HEK293 (cell line): ENCODE results near the gene PTPRN2.

ENCODE experiments used
- CTCF ChIA-PET: fragments of 350-600 bp; formaldehyde crosslinking; extraction: SDS; loops from one replicate; lab custom pipeline; 2021; ENCODE audit warnings: antibody characterized with exemption; lab: Yijun Ruan, JAX
- POLR2A ChIA-PET: fragments of 300-600 bp; formaldehyde crosslinking; extraction: SDS; loops from one replicate; lab custom pipeline; 2020; ENCODE audit warnings: antibody characterized with exemption, inconsistent platforms; lab: Yijun Ruan, JAX
- H3K27ac ChIP-seq: fragments of 200-500 bp; sonication (Bioruptor generic); 2 replicates; pipeline ENCODE4 v1.5.1; 2014; ENCODE audit warnings: low read depth, low read length, control low read depth, inconsistent platforms; ENCODE audit errors: extremely low read depth
- H3K36me3 ChIP-seq, 2 experiments: fragments of 200-500 bp in 1 of 2; sonication (Bioruptor generic) in 1 of 2; 1 replicate in 1 of 2; 2 replicates in 1 of 2; pipeline ENCODE4 v1.5.1; 2014 to 2017; ENCODE audit warnings: inconsistent platforms in 2 of 2, low read length in 2 of 2; ENCODE audit not compliant: control insufficient read depth in 2 of 2, insufficient read depth in 1 of 2
- H3K4me1 ChIP-seq: fragments of 200-500 bp; sonication (Bioruptor generic); 2 replicates; pipeline ENCODE4 v1.5.1; 2014; ENCODE audit warnings: mild to moderate bottlenecking, low read length, inconsistent platforms; ENCODE audit not compliant: control insufficient read depth, insufficient read depth
- H3K4me3 ChIP-seq: 2 replicates; pipeline ENCODE4 v1.5.1; 2011; ENCODE audit warnings: low read depth, mild to moderate bottlenecking, control low read depth, low read length, moderate library complexity
- H3K9me3 ChIP-seq: fragments of 200-500 bp; sonication (Bioruptor generic); 2 replicates; pipeline ENCODE4 v1.5.1; 2014; ENCODE audit warnings: low read depth, low read length, inconsistent platforms; ENCODE audit not compliant: control insufficient read depth, insufficient read depth
- HOXA7 ChIP-seq: sonication (generic); formaldehyde crosslinking; IDR thresholded peaks from 2 replicates; pipeline ENCODE4 v1.8.1; 2022; ENCODE audit warnings: missing genetic modification reagents, borderline replicate concordance
- KLF9 ChIP-seq: fragments of 450-650 bp; formaldehyde crosslinking; IDR thresholded peaks from 2 replicates; pipeline ENCODE4 v1.5.1; 2016; ENCODE audit warnings: missing biosample characterization, missing genetic modification characterization, low read depth
- PRDM10 ChIP-seq: fragments of 450-650 bp; formaldehyde crosslinking; IDR thresholded peaks from 2 replicates; pipeline ENCODE4 v1.5.1; 2016; ENCODE audit warnings: missing biosample characterization, missing genetic modification characterization
- REPIN1 ChIP-seq: fragments of 450-650 bp; formaldehyde crosslinking; IDR thresholded peaks from 2 replicates; pipeline ENCODE4 v1.5.1; 2017; ENCODE audit warnings: missing biosample characterization, missing genetic modification characterization, low read depth
- YY1 ChIP-seq: fragments of 450-650 bp; formaldehyde crosslinking; IDR thresholded peaks from 2 replicates; pipeline ENCODE4 v1.5.1; 2018; ENCODE audit warnings: missing biosample characterization, missing genetic modification characterization
- ZFP3 ChIP-seq: fragments of 450-650 bp; formaldehyde crosslinking; IDR thresholded peaks from 2 replicates; pipeline ENCODE4 v1.5.1; 2016; ENCODE audit warnings: low read depth, missing biosample characterization, missing genetic modification characterization
- ZNF248 ChIP-seq: fragments of 450-650 bp; formaldehyde crosslinking; IDR thresholded peaks from 2 replicates; pipeline ENCODE4 v1.5.1; 2017; ENCODE audit warnings: missing biosample characterization, missing genetic modification characterization
- ZNF324 ChIP-seq: fragments of 450-650 bp; formaldehyde crosslinking; IDR thresholded peaks from 2 replicates; pipeline ENCODE4 v1.5.1; 2016; ENCODE audit warnings: missing biosample characterization, missing genetic modification characterization
- ZNF354C ChIP-seq: fragments of 450-650 bp; formaldehyde crosslinking; IDR thresholded peaks from 2 replicates; pipeline ENCODE4 v1.5.1; 2016; ENCODE audit warnings: missing biosample characterization, missing genetic modification characterization, low read depth, borderline replicate concordance
- ZNF366 ChIP-seq: fragments of 450-650 bp; formaldehyde crosslinking; conservative IDR thresholded peaks from 2 replicates; pipeline ENCODE4 v1.5.1; 2016; ENCODE audit warnings: missing biosample characterization, missing genetic modification characterization
- ZNF433 ChIP-seq: fragments of 450-650 bp; formaldehyde crosslinking; IDR thresholded peaks from 2 replicates; pipeline ENCODE4 v1.5.1; 2016; ENCODE audit warnings: missing biosample characterization, missing genetic modification characterization, low read depth
- ZNF473 ChIP-seq: fragments of 450-650 bp; formaldehyde crosslinking; IDR thresholded peaks from 2 replicates; pipeline ENCODE4 v1.5.1; 2017; ENCODE audit warnings: missing biosample characterization, missing genetic modification characterization
- ZNF48 ChIP-seq: fragments of 450-650 bp; formaldehyde crosslinking; IDR thresholded peaks from 2 replicates; pipeline ENCODE4 v1.5.1; 2016; ENCODE audit warnings: missing biosample characterization, missing genetic modification characterization
- ZNF530 ChIP-seq: fragments of 450-650 bp; formaldehyde crosslinking; IDR thresholded peaks from 2 replicates; pipeline ENCODE4 v1.5.1; 2016; ENCODE audit warnings: low read depth, missing biosample characterization, missing genetic modification characterization
- ZNF561 ChIP-seq: fragments of 450-650 bp; IDR thresholded peaks from 2 replicates; pipeline ENCODE4 v1.5.1; 2018; ENCODE audit warnings: missing biosample characterization, missing genetic modification characterization, borderline replicate concordance
- ZNF660 ChIP-seq: fragments of 450-650 bp; IDR thresholded peaks from 2 replicates; pipeline ENCODE4 v1.5.1; 2018; ENCODE audit warnings: missing biosample characterization, mild to moderate bottlenecking, missing genetic modification characterization
- ZSCAN23 ChIP-seq: fragments of 450-650 bp; formaldehyde crosslinking; IDR thresholded peaks from 2 replicates; pipeline ENCODE4 v1.5.1; 2016; ENCODE audit warnings: missing biosample characterization, missing genetic modification characterization
- TF ChIP-seq, protein P1 (sequence below): fragments of 450-650 bp; IDR thresholded peaks from 2 replicates; pipeline ENCODE4 v1.5.1; 2018; ENCODE audit warnings: missing biosample characterization, mild to moderate bottlenecking, missing genetic modification characterization
- TF ChIP-seq, protein P2 (sequence below): fragments of 450-650 bp; formaldehyde crosslinking; IDR thresholded peaks from 2 replicates; pipeline ENCODE4 v1.5.1; 2016; ENCODE audit warnings: missing biosample characterization, missing genetic modification characterization

PTPRN2 gene

DNA sequence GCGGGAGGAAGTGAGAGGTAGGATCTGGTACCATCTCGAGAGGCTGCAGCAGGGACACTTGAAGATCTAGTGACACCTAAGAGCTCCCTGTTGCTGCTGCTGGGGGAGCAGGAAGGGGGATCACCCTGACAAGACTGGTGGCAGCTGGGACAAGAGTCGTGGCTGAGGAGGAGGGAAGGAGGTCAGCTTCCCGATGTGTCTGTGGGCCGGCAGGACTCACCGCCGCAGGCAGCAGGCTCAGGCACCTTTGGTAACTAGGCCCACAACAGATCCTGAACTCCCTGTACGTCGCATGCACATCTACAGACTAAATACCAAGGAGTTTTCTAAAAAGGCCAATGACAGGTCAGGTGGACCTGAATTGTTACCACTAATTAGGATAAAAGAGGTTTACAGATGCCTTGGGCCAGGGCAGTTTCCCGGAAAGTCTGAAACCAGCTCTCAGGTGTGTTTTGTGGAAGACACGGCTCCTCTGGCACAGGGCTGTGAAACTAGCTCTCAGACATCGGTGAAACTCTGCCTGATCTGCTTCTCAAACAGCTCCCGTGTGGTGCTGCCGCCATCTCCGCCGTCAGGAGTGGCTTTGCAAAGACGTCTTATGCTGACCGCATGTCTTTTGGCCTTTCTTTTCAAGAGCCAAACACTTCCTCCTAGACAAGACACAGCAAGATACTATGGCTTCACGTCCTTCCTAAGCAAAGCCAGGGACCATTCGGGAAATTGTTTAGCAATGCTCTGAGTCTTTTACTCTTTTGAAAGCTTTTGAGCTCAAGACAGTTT is 609.7 kb downstream of the PTPRN2 start (continued):
- TF ChIP-seq ZSCAN23 (tag by site-specific recombination) = no peak
- no peak for TF ChIP-seq YY1 (tag by site-specific recombination)
- no peak for TF ChIP-seq REPIN1 (tag by site-specific recombination)
- no peak for TF ChIP-seq HOXA7 (CRISPR knock-in tag)
- TF ChIP-seq, protein P1, sequence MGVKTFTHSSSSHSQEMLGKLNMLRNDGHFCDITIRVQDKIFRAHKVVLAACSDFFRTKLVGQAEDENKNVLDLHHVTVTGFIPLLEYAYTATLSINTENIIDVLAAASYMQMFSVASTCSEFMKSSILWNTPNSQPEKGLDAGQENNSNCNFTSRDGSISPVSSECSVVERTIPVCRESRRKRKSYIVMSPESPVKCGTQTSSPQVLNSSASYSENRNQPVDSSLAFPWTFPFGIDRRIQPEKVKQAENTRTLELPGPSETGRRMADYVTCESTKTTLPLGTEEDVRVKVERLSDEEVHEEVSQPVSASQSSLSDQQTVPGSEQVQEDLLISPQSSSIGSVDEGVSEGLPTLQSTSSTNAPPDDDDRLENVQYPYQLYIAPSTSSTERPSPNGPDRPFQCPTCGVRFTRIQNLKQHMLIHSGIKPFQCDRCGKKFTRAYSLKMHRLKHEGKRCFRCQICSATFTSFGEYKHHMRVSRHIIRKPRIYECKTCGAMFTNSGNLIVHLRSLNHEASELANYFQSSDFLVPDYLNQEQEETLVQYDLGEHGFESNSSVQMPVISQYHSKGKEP (tag by site-specific recombination) = no peak
- TF ChIP-seq ZFP3 (tag by site-specific recombination) = no peak
- TF ChIP-seq, all 188 proteins: peak for 0

GRCh38 chr7:157977306-157977705 is 610.3 kb downstream of the PTPRN2 start:
- CTCF ChIA-PET = interaction anchor here (0.5 kb wide), 1 partner anchor 255 kb away, joined by 3 read pairs; no protein-coding TSS in a partner anchor
- Histone ChIP-seq H3K27ac (no peak overlapping the region), H3K4me3 (no peak overlapping the region), H3K4me1 (no peaks in the 10 kb centered on the region), H3K9me3 (no peaks in the 10 kb centered on the region), H3K36me3 (no peaks in the 10 kb centered on the region)
- POLR2A ChIA-PET = no interaction called here
- TF ChIP-seq ZNF660 = no peak
- no peak for TF ChIP-seq ZNF561 (tag by site-specific recombination)
- no peak for TF ChIP-seq ZNF530 (tag by site-specific recombination)
- TF ChIP-seq ZNF248 (tag by site-specific recombination) = no peak
- TF ChIP-seq ZNF433 = no peak
- no peak for TF ChIP-seq ZNF366 (tag by site-specific recombination)
- no peak for TF ChIP-seq KLF9
- no peak for TF ChIP-seq ZNF473 (tag by site-specific recombination)
- TF ChIP-seq, protein P2, sequence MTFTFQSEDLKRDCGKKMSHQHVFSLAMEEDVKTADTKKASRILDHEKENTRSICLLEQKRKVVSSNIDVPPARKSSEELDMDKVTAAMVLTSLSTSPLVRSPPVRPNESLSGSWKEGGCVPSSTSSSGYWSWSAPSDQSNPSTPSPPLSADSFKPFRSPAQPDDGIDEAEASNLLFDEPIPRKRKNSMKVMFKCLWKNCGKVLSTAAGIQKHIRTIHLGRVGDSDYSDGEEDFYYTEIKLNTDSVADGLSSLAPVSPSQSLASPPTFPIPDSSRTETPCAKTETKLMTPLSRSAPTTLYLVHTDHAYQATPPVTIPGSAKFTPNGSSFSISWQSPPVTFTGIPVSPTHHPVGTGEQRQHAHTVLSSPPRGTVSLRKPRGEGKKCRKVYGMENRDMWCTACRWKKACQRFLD (tag by site-specific recombination) = no peak
- TF ChIP-seq ZNF354C (tag by site-specific recombination) = no peak
- TF ChIP-seq PRDM10 = no peak
- TF ChIP-seq ZNF324 = no peak
- TF ChIP-seq ZNF48 (tag by site-specific recombination) = no peak
